Neural cell (in vitro differentiated cells): ENCODE measurements around the gene POLDIP3.

Experiments used
- EP300 ChIP-seq: fragments of 450-650 bp; conservative IDR thresholded peaks from 2 replicates; pipeline ENCODE4 v1.6.1; 2014; ENCODE audit warnings: antibody characterized with exemption, mild to moderate bottlenecking, moderate library complexity; ENCODE audit not compliant: poor library complexity, severe bottlenecking
- EZH2 ChIP-seq: fragments of 200-600, 300-800 bp; shearing (Covaris generic), sonication (generic); IDR thresholded peaks from 2 replicates; pipeline ENCODE4 v1.6.1; 2014; ENCODE audit warnings: antibody characterized with exemption, low read length, borderline replicate concordance, mild to moderate bottlenecking; ENCODE audit not compliant: insufficient read depth, poor library complexity, severe bottlenecking
- MXI1 ChIP-seq: fragments of 450-650 bp; conservative IDR thresholded peaks from 2 replicates; pipeline ENCODE4 v1.6.1; 2014; ENCODE audit warnings: antibody characterized with exemption, mild to moderate bottlenecking; ENCODE audit not compliant: poor library complexity, severe bottlenecking
- POLR2AphosphoS5 ChIP-seq: IDR thresholded peaks from 2 replicates; pipeline ENCODE4 v1.6.1; 2012
- RAD21 ChIP-seq: fragments of 450-650 bp; conservative IDR thresholded peaks from 2 replicates; pipeline ENCODE4 v1.6.1; 2014; ENCODE audit warnings: antibody characterized with exemption, mild to moderate bottlenecking, moderate library complexity
- REST ChIP-seq: IDR thresholded peaks from 2 replicates; pipeline ENCODE4 v1.6.1; 2012; ENCODE audit warnings: borderline replicate concordance
- SMC3 ChIP-seq: fragments of 450-650 bp; conservative IDR thresholded peaks from 2 replicates; pipeline ENCODE4 v1.6.1; 2014; ENCODE audit warnings: antibody characterized with exemption, mild to moderate bottlenecking, moderate library complexity; ENCODE audit not compliant: poor library complexity
- TAF1 ChIP-seq: IDR thresholded peaks from 2 replicates; pipeline ENCODE4 v1.6.1; 2012; ENCODE audit warnings: low read depth
- TF ChIP-seq, protein P1 (sequence below): fragments of 450-650 bp; IDR thresholded peaks from 2 replicates; pipeline ENCODE4 v1.5.1; 2014; ENCODE audit warnings: antibody characterized with exemption, mild to moderate bottlenecking, moderate library complexity; ENCODE audit not compliant: poor library complexity, severe bottlenecking

DNA sequence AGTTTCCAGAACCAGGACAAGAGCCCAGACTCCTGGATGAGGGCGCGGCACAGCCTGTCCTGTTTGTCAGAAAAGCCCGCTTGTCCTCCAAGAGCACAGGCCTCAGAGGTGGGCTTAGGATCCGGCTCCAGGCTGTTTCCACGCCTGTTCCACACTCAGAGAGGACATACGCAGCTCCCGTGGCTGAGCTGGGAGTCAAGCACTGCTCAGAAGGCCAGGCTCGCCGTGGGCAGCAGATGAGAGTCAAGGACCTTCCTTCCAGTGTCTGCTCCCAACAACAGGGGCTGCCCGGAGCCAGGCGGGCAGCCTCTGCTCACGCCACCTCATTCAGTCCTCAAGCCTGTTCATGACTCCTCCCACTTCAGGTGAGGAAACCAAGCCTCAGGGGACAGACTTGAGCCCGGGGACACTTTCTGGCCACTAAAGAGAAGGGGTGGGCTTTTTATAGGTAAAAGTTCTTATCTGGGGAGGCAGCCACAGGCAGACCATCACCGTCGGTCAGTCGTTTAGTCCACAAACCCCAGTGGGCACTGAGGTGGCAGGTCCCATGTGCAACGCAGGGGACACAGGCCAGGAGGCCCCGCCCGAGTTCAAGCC lies 30.8 kb upstream of the POLDIP3 start:
- TF ChIP-seq SMC3: no peak
- TF ChIP-seq, protein P1, sequence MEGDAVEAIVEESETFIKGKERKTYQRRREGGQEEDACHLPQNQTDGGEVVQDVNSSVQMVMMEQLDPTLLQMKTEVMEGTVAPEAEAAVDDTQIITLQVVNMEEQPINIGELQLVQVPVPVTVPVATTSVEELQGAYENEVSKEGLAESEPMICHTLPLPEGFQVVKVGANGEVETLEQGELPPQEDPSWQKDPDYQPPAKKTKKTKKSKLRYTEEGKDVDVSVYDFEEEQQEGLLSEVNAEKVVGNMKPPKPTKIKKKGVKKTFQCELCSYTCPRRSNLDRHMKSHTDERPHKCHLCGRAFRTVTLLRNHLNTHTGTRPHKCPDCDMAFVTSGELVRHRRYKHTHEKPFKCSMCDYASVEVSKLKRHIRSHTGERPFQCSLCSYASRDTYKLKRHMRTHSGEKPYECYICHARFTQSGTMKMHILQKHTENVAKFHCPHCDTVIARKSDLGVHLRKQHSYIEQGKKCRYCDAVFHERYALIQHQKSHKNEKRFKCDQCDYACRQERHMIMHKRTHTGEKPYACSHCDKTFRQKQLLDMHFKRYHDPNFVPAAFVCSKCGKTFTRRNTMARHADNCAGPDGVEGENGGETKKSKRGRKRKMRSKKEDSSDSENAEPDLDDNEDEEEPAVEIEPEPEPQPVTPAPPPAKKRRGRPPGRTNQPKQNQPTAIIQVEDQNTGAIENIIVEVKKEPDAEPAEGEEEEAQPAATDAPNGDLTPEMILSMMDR: no peak
- TF ChIP-seq MXI1: no peak
- TF ChIP-seq EZH2: no peak
- no peak for TF ChIP-seq EP300
- TF ChIP-seq POLR2AphosphoS5: no peak
- TF ChIP-seq TAF1: no peak
- no peak for TF ChIP-seq REST
- TF ChIP-seq RAD21: no peak
